Mesodermal cell (in vitro differentiated cells): ENCODE results near the gene GRID1.
"Not testable (repeated sequence)": the region's sequence is repeated elsewhere in the genome, so short reads cannot be mapped to it uniquely, and the experiment has no call there.

Experiments used
- H3K27ac ChIP-seq: 2 replicates; pipeline ENCODE4 v1.7.0; 2013; ENCODE audit warnings: mild to moderate bottlenecking, low read depth, low read length, moderate library complexity; ENCODE audit not compliant: severe bottlenecking
- H3K36me3 ChIP-seq: 2 replicates; pipeline ENCODE4 v1.7.1; 2013; ENCODE audit warnings: mild to moderate bottlenecking, low read length, moderate library complexity; ENCODE audit not compliant: control insufficient read depth, insufficient read depth
- H3K4me1 ChIP-seq: one replicate; pipeline ENCODE4 v1.7.1; 2013; ENCODE audit warnings: mild to moderate bottlenecking, low read length; ENCODE audit not compliant: insufficient read depth, control insufficient read depth, poor library complexity, severe bottlenecking
- H3K4me3 ChIP-seq: 2 replicates; pipeline ENCODE4 v1.7.0; 2013; ENCODE audit warnings: low read length, control low read depth, mild to moderate bottlenecking; ENCODE audit not compliant: insufficient read depth, poor library complexity, severe bottlenecking; ENCODE audit errors: extremely low read depth
- H3K9me3 ChIP-seq: 2 replicates; pipeline ENCODE4 v1.7.1; 2013; ENCODE audit warnings: mild to moderate bottlenecking, low read length, moderate library complexity; ENCODE audit not compliant: control insufficient read depth
- WGBS, 2 experiments: methylation state at CpG; one replicate each; pipeline ENCODE4 v1.1.5; 2013; ENCODE audit warnings: missing lambda C conversion rate in 2 of 2; ENCODE audit not compliant: insufficient coverage in 2 of 2; 5-methylcytosine and 5-hydroxymethylcytosine counted together

The GRID1 gene

DNA sequence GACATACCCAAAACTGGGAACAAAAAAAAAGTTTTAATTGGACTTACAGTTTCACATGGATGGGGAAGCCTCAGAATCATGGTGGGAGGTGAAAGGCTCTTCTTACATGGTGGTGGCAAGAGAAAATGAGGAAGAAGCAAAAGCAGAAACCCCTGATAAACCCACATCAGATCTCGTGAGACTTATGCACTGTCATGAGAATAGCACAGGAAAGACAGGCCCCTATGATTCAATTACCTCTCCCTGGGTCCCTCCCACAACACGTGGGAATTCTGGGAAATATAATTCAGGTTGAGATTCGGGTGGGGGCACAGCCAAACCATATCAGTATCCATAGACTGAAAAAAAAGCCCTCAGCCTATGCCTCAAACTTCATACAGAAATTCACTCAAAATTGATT lies 647.2 kb downstream of the GRID1 start:
- no peaks in the 10 kb centered on the region for H3K9me3 ChIP-seq
- no peaks in the 10 kb centered on the region for H3K36me3 ChIP-seq
- no peak overlapping the region for H3K4me3 ChIP-seq
- 100% methylated on average over 1 of the region's 3 CpGs; no CpG with 5 or more reads in 1 of the 2 experiments for WGBS, 2 experiments
- no peak overlapping the region for H3K27ac ChIP-seq
- no peaks in the 10 kb centered on the region for H3K4me1 ChIP-seq

DNA sequence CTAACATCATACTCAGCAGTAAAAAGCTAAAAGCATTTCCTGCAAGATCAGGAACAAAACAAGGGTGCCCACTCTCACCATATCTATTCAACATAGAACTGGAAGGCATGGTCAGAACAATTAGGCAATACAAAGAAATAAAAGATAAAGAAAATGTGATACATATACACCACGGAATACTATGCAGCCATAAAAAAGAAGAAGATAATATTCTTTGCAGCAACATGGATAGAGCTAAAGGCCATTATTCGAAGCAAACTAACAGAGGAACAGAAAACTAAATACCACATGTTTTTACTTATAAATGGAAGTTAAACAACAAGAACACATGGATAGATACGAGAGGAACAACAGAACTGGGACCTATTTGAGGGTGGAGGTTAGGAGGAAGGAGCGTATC lies 652.7 kb downstream of the GRID1 start:
- H3K4me1 ChIP-seq = no peaks in the 10 kb centered on the region
- H3K4me3 ChIP-seq = no peak overlapping the region
- WGBS, 2 experiments = no CpG with 5 or more reads among the region's 4 CpGs
- no peaks in the 10 kb centered on the region for H3K36me3 ChIP-seq
- H3K9me3 ChIP-seq = peaks cover 2% of the 10 kb centered on the region
- no peak overlapping the region for H3K27ac ChIP-seq

DNA sequence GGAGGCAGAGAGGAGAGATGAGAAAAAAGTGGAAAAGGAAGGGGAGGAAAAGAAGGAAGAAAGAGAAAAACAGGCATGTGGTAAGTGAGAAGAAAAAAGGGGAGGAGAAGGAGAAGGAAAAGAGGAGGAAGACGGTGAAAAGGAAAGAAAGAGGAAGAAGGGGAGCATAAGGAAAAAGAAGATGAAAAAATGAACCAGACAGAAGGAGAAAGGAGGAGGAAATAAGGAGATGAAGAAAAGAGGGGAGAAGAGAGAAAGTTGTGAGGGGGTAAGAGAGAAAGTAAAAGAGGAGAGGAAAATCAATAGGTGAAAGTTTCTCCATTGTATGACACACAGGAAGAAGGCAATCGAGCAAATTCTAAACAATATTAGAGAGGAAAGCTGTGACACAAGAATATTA lies 663.8 kb downstream of the GRID1 start:
- Histone ChIP-seq H3K4me3 (no peak overlapping the region), H3K4me1 (no peaks in the 10 kb centered on the region), H3K9me3 (no peaks in the 10 kb centered on the region), H3K27ac (no peak overlapping the region), H3K36me3 (no peaks in the 10 kb centered on the region)
- 75 to 86% methylated on average over 1 of the region's 2 CpGs for WGBS, 2 experiments

DNA sequence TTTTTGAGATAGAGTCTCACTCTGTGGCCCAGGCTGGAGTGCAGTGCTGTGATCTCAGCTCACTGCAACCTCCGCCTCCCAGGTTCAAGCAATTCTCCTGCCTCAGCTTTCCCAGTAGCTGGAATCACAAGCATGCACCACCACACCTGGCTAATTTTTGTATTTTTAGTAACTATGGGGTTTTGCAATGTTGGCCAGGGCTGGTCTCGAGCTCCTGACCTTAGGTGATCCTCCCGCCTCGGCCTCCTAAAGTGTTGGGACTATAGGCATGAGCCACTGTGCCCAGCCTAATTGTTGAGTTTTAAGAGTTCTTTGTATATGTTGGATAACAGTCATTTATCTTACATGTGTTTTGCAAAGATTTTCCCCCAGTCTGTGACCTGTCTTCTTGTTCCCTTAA lies 667.5 kb downstream of the GRID1 start:
- H3K36me3 ChIP-seq, H3K27ac ChIP-seq, H3K4me3 ChIP-seq, H3K9me3 ChIP-seq, H3K4me1 ChIP-seq: not testable (repeated sequence)
- 92% methylated on average over 4 of the region's 4 CpGs; no CpG with 5 or more reads in 1 of the 2 experiments for WGBS, 2 experiments

DNA sequence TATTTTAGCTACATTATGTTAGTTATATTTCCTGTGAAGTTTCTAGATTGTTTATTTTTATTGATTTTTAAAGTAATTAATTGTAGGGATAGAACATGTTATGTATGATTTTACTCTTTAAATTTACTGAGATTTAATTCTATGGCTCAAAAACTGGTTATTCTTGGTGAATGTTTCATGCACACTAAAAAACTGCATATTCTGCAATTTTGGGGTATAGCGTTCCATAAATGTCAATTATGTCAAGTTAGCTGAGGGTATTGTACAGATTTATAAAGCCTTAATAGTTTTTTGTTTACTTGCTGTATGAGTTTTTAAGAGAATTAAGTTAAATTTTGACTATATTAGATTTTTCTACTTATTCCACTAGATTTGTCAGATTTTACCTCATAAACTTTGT lies 669.7 kb downstream of the GRID1 start:
- Histone ChIP-seq H3K27ac (no peak overlapping the region), H3K9me3 (no peaks in the 10 kb centered on the region), H3K4me1 (no peaks in the 10 kb centered on the region), H3K4me3 (no peak overlapping the region), H3K36me3 (no peaks in the 10 kb centered on the region)
- WGBS, 2 experiments = 100% methylated on average over 1 of the region's 1 CpG; no CpG with 5 or more reads in 1 of the 2 experiments

DNA sequence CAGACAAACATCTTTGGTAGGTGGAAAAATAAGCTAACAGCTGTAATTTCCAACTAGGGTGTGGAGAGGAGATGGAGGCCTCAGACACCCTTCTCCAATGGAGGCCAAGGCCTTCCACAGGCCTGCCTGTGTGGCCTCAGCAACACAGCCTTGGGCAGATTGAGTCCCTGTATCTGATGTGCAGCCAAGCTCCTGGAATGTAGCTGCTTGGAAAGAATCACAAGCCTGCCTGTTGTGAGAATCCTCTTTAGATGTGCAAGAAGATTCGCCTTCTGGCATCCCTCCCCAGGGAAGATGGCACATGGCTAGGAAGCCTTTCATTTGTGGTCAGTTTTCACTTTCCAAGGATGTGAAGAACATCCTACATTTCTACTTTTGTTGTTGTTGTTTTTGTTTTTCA lies 684.0 kb downstream of the GRID1 start:
- Histone ChIP-seq H3K4me1 (no peaks in the 10 kb centered on the region), H3K27ac (no peak overlapping the region), H3K9me3 (no peaks in the 10 kb centered on the region), H3K36me3 (no peaks in the 10 kb centered on the region), H3K4me3 (no peak overlapping the region)
- 57 to 100% methylated on average over 1 of the region's 1 CpG for WGBS, 2 experiments

DNA sequence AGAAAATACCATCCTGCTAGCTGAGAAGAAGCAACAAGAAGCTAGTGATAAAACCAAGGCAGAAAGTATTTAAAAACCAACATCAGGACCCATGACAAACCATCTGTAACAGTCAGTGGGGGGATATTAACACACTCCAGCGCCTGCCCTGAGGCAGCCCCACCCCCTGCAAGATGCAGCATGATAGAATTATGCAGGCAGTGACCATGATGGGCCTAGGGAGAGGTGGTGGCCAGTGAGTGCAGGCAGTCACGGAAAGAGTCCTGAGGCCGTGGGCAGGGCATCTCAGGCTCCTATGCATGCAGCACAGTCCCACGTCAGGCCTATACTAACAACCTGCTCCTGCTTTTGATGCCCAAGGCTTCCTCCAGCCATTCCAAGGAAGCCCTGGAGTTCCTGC lies 686.9 kb downstream of the GRID1 start:
- WGBS, 2 experiments = 85 to 100% methylated on average over 3 to 4 of the region's 4 CpGs
- H3K4me1 ChIP-seq = no peaks in the 10 kb centered on the region
- H3K36me3 ChIP-seq = no peaks in the 10 kb centered on the region
- no peak overlapping the region for H3K4me3 ChIP-seq
- no peak overlapping the region for H3K27ac ChIP-seq
- no peaks in the 10 kb centered on the region for H3K9me3 ChIP-seq

DNA sequence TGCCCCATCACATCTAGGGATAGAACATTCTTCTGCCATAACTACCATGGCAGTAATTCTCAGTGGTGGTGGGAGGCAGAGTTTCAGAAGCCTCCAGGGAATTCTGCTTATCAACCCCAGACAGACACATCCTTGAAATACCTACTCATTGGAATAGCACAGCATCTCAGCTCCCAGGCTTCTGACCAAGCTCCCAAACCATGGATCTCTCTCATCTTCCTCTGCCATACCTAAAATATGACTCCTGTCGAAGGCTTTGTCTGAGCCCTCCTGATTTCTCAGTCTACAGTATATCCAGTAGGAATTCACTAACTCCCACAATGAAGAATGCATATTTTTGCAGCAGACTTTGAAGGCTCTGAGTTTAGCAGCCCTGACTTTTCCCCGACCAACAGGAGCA lies 687.5 kb downstream of the GRID1 start:
- no peak overlapping the region for H3K27ac ChIP-seq
- no peaks in the 10 kb centered on the region for H3K9me3 ChIP-seq
- WGBS, 2 experiments = 72 to 91% methylated on average over 1 to 2 of the region's 2 CpGs
- H3K4me3 ChIP-seq = no peak overlapping the region
- H3K4me1 ChIP-seq = no peaks in the 10 kb centered on the region
- no peaks in the 10 kb centered on the region for H3K36me3 ChIP-seq

DNA sequence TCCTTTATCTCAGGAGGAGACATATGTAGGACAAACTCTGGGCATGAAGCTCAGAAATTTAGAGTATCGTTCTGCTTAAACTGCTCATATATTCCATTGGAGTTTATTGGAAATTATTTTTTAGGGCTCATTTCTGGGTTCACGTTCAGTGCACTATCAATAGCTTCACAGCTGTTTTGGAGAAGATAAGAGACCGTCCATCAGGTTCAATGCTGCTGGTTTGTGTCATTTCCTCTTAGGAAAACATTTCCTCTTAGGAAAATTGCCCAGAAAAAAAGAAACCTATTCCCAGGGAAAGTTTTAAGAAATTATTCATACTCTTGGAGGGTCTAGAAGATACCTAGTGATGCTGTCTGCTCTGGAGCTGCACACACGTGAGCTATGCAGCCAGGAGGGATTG lies 691.7 kb downstream of the GRID1 start:
- H3K27ac ChIP-seq = no peak overlapping the region
- no peaks in the 10 kb centered on the region for H3K9me3 ChIP-seq
- 40 to 80% methylated on average over 1 to 2 of the region's 4 CpGs for WGBS, 2 experiments
- H3K36me3 ChIP-seq = no peaks in the 10 kb centered on the region
- H3K4me3 ChIP-seq = no peak overlapping the region
- H3K4me1 ChIP-seq = no peaks in the 10 kb centered on the region

DNA sequence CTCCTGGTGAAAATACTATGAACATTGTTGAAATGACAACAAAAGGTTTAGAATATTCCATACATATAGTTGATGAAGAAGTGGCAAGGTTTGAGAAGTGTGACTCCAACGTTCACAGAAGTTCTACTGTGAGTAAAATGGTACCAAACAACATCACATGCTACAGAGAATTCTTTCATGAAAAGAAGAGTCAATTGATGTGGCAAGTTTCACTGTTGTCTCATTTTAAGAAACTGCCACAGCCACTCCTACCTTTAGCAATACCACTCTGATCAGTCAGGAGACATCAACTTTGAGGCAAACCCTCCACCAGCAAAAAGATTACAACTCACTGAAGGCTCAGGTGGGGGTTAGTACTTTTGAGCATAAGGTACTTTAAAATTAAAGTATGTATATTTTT lies 693.3 kb downstream of the GRID1 start:
- no peaks in the 10 kb centered on the region for H3K9me3 ChIP-seq
- H3K4me3 ChIP-seq = no peak overlapping the region
- H3K36me3 ChIP-seq = no peaks in the 10 kb centered on the region
- WGBS, 2 experiments = no CpG with 5 or more reads among the region's 1 CpG
- H3K4me1 ChIP-seq = no peaks in the 10 kb centered on the region
- H3K27ac ChIP-seq = no peak overlapping the region

DNA sequence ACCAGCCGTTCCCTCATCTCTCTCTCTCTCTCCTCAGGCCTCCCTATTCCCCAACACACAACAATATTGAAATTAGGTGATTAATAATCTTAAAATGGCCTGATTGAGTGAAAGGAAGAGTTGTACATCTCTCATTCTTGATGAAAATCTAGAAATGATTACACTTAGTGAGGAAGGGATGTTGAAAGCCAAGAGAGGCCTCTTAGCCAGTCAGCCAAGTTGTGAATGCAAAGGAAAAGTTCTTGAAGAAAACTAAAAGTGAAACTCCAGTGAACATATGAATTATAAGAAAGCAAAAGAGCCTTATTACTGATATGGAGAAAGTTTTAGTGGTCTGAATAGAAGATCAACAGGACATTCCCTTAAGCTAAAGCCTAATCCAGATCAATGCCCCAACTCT lies 695.1 kb downstream of the GRID1 start:
- no peaks in the 10 kb centered on the region for H3K4me1 ChIP-seq
- H3K4me3 ChIP-seq = no peak overlapping the region
- no peak overlapping the region for H3K27ac ChIP-seq
- H3K9me3 ChIP-seq = no peaks in the 10 kb centered on the region
- no CpG with 5 or more reads among the region's 1 CpG for WGBS, 2 experiments
- no peaks in the 10 kb centered on the region for H3K36me3 ChIP-seq

DNA sequence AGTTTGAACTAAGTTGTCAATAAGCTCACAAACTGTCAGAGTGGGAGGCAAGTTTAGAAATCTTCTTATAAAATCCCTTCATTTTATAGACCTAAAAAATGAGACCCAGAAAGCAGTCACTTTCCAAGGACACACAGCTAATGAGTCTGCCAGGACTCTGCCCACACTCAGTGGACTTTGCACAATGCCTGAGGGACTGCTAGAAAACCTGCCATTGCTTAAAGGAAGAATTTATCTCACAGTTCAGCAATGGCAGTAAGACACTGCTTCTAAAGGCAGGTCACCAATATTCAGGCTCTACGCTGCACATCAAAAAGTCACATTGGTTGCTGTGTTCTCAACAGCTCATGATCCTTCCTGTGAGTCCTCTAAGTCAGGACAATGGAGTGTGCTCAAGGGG lies 698.1 kb downstream of the GRID1 start:
- Histone ChIP-seq H3K9me3 (no peaks in the 10 kb centered on the region), H3K27ac (no peak overlapping the region), H3K36me3 (no peaks in the 10 kb centered on the region), H3K4me1 (no peaks in the 10 kb centered on the region), H3K4me3 (no peak overlapping the region)
- 100% methylated on average over 1 of the region's 1 CpG for WGBS, 2 experiments
